Stimulated activated CD4-positive, alpha-beta T cell treated with anti-CD3 and anti-CD28 coated beads, Interleukin-4, amount 100 ng/mL, for 24 hours (primary cell): Measurements from ENCODE around the gene LIM2.

Experiments
- DNase-seq: peaks from one replicate; pipeline ENCODE4 v3.0.0-alpha.2; 2020

The LIM2 gene

DNA sequence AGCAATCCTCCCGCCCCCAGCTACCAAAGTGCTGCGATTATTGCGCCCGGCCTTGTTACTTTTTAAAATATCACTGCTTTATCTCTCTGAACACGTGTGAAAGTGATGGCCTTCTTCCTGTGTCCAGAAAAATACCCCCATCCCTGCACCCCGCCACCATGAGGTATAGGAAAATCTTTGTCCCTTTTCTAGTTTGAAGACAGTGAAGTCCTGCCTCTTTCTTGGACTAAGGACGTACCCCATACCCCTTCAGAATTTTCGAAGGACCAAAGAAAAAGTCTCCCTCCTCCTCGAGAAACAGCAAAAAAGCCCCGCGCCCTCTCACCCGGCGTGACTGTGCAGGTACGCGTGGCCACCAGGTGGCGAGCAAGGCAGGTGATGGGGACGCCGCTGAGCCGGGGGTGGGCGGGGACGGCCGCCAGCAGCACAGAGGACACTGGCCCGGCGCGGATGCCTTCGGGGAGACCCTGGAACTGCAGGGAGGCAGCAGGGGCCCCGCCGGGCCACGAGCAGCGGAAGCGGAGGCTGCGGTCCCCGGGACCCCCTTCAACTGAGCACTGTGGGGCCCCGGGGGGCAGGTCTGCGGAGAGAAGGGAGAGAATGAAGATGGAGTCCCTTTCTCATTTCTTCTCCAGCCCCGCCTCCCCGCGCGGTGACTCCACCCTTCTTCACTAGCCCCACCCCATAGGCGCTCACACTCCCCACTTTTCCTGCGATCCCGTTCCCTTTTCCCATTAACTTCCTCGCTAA lies 49.0 kb downstream of the LIM2 start:
- DNase-seq: peak; percentile 89

DNA sequence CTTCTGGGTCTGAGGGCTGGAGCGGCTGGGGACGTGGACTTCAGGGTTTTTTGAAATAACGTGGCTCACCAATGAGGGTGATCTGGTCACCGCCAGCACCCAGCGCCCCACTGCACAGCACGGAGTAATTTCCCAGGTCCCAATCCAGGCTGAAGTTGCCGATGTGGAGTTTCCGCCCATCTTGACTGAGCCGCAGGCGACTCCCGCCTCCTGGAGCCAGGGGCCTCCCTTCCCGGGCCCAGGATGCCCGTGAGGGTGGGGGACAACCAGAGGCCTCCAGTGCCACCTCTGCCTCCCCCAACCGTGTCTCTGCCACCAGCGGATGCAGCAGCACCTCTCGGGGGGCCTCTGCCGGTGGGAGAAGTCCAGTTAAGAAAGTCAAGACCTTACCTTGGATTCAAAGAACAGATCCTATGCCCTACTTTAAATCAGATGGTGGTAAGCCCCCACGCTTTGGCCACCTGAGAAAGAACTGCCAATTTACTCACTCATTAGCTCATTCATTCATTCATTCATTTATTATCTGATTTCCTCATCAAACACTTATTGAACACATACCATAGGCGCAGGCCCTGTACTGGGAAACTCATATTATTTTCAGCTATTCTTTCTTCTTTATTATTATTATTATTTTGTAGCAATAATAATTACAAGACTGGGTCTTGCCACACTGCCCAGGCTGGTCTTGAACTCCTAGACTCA lies 49.8 kb downstream of the LIM2 start:
- DNase-seq: no peak

DNA sequence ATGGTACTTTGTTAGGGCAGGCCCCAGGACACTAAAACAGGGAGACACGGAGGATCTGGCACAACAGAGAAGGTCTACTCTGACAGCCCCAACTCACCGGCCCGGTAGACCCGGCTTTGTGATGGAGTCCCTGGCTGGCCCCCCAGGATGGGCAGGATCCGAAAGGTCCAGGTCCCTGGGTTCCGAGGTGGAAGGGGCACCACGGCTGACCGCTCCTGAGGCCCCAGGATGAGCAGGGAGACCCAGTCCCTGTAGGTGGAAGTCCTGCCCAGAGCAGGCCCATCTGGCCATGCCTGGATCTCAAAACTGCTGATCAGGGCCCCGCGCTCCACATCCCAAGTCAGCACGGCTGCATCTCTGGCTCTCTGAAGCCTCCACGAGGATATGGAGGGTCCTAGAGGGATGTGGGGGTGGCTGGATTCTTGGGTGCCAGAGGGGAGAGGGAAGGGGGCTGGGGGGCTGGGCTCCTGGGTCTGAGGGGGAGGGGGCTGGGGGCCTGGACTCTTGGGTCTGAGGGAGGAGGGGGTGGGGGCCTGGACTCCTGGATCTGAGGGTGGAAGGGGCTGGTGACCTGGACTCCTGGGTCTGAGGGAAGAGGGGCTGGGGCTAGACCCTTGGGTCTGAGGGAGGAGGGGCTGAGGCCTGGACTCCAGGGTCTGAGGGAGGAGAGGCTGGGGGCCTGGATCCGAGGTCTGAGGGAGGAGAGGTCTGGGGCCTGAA lies 50.5 kb downstream of the LIM2 start:
- no peak for DNase-seq

DNA sequence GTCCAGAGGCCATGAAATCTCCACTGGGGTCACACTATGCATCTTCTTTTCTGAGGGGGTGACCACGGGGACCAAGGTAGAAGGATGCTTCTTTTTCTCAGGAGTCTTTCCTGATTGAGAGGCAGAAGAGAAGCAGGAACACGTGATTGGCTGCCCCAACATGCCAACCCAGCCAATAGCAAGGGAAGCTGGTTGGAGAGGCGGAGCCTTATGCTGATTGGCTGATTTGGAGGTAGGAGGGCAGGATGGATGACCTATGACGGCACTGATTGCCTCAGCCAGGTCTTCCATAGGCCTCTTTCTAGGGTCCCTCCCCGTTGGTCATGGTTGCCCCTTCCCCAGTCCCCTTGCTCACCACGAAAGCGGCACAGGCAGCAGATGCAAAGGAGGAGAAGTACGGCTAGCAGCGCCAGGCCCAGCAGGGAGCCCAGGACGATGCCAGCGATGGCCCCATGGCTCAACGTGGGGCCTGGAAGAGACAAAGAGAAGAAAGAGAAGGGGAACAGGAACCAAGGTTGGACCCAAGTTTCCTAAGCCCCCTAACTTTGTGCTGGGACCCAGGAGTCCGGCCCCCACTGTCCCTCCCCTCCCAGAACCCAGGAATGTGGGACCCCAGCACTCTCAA lies 53.8 kb downstream of the LIM2 start:
- no peak for DNase-seq

DNA sequence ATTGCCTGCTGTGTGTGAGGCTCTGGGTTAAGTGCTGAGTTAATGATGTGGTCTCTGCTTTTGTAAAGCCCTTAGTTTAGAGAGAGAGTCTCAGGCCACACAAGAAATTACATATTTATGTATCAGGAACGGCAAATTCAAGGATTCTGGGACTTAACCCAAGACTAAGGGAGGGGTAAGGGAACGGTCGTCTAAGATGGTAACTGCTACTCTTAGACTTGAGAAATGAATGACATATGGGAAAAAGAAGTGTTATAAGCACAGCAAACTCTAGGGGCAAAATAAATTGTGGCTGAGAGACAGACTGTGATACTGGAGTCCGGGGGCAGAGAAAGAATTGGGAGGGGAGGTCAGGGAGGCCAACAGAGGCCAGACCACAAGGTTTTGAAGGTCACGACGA lies 56.1 kb downstream of the LIM2 start:
- no peak for DNase-seq

DNA sequence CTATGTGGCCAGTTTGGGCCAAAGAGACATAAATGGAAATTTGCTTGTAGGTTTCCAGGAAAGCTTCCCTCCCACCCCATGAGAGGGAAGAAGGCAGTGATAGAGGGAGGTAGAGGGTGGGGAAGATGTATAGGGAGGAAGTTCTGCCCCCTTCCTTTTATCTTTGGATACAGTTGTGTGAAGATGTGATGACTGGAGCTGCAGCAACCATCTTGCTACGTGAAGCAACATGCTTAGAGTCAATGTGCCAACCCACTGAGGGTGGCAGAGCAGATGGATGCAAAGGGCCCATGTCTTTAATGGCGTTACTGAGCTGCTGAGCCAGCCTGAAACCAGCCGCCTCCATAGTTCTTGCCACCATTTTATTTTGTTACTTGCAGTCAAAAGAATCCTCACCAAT lies 56.6 kb downstream of the LIM2 start:
- DNase-seq: no peak

DNA sequence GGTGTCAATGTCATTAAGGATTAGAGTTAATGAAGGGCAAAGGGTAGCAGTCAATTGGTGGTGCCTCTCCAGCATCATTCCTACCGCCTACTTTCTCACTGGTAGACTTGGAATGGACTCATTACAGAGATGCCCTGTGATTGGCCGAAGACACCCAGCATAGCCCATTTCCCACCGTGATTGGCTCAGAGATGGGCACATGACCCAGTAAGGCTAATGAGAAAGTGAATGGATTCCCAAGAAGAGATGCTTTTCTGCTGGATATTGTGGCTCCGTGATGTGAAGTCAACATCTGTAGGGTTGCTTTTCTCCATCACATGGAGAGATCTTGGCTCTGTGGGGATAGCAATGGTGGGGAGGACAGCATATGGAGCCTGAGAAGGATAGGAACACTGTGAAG lies 57.4 kb downstream of the LIM2 start:
- no peak for DNase-seq
